ENCODE results near the gene FAM76A.
"Not testable (repeated sequence)": the region's sequence is repeated elsewhere in the genome, so short reads cannot be mapped to it uniquely, and the experiment has no call there.

Gene FAM76A

DNA sequence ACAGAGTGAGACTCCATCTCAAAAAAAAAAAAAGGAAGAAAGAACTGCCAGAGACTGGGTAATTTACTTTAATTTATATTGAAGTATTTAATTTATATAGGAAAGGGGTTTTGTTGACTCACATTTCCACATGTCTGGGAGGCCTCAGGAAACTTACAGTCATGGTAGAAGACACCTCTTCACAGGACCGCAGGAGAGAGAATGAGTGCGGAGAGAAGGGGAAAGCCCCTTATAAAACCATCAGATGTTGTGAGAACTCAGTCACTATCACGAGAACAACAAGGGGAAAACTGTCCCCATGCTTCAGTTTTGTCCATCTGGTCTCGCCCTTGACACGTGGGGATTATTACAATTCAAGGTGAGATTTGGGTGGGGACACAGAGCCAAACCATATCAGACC, 79.0 kb downstream of the FAM76A start:
- H3K4me3 ChIP-seq (ENCODE audit: low read length, poor library complexity, severe bottlenecking) = no peak overlapping the region
- H3K79me2 ChIP-seq (ENCODE audit: insufficient read depth, low read length) = no peaks in the 10 kb centered on the region
- no peak overlapping the region for H2AFZ ChIP-seq (ENCODE audit: low read length)
- no peak overlapping the region for H3K4me2 ChIP-seq (ENCODE audit: low read depth, low read length, poor library complexity, severe bottlenecking)
- H3K9ac ChIP-seq (ENCODE audit: low read depth, low read length, poor library complexity, severe bottlenecking) = no peak overlapping the region
- H3K36me3 ChIP-seq (ENCODE audit: insufficient read depth, low read length) = peaks cover 38% of the 10 kb centered on the region
- TF ChIP-seq EZH2phosphoT487 (IDR thresholded peaks at IDR 0.05; ENCODE audit: borderline replicate concordance) = no peak
- TF ChIP-seq, protein P1, sequence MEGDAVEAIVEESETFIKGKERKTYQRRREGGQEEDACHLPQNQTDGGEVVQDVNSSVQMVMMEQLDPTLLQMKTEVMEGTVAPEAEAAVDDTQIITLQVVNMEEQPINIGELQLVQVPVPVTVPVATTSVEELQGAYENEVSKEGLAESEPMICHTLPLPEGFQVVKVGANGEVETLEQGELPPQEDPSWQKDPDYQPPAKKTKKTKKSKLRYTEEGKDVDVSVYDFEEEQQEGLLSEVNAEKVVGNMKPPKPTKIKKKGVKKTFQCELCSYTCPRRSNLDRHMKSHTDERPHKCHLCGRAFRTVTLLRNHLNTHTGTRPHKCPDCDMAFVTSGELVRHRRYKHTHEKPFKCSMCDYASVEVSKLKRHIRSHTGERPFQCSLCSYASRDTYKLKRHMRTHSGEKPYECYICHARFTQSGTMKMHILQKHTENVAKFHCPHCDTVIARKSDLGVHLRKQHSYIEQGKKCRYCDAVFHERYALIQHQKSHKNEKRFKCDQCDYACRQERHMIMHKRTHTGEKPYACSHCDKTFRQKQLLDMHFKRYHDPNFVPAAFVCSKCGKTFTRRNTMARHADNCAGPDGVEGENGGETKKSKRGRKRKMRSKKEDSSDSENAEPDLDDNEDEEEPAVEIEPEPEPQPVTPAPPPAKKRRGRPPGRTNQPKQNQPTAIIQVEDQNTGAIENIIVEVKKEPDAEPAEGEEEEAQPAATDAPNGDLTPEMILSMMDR (conservative IDR thresholded peaks at IDR 0.05; ENCODE audit: low read length) = no peak
- H3K27me3 ChIP-seq (ENCODE audit: insufficient read depth, low read length, poor library complexity, severe bottlenecking) = no peaks in the 10 kb centered on the region
- no peaks in the 10 kb centered on the region for H4K20me1 ChIP-seq (ENCODE audit: insufficient read depth, low read length, poor library complexity, severe bottlenecking)
- H3K9me2 ChIP-seq (replicated peaks; ENCODE audit: low read depth, low read length) = no peaks in the 10 kb centered on the region
- no peaks in the 10 kb centered on the region for H3K4me1 ChIP-seq (ENCODE audit: insufficient read depth, low read length, poor library complexity, severe bottlenecking)
- no peaks in the 10 kb centered on the region for H3K9me3 ChIP-seq (ENCODE audit: insufficient read depth, low read depth, low read length)
- H3F3A ChIP-seq (ENCODE audit: low read depth) = no peaks in the 10 kb centered on the region

DNA sequence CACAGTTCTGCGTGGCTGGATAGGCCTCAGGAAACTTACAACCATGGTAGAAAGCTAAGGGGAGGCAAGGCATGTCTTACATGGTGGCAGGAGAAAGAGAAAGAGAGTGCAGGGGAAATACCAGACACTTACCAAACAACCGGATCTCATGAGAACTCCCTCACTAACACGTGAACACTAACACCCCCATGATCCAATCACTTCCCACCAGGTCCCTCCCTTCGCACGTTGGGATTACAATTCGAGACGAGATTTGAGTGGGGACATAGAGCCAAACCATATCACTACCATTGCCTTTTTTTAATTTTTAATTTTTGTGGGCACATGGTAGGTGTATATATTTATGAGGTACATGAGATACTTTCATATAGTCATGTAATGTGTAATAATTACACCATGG, 81.0 kb downstream of the FAM76A start:
- Histone ChIP-seq H3K9me2 (replicated peaks; ENCODE audit: low read depth, low read length) (no peaks in the 10 kb centered on the region), H3K9ac (ENCODE audit: low read depth, low read length, poor library complexity, severe bottlenecking) (no peak overlapping the region), H3K4me2 (ENCODE audit: low read depth, low read length, poor library complexity, severe bottlenecking) (no peak overlapping the region), H3K9me3 (ENCODE audit: insufficient read depth, low read depth, low read length) (no peaks in the 10 kb centered on the region), H4K20me1 (ENCODE audit: insufficient read depth, low read length, poor library complexity, severe bottlenecking) (no peaks in the 10 kb centered on the region), H3K4me1 (ENCODE audit: insufficient read depth, low read length, poor library complexity, severe bottlenecking) (no peaks in the 10 kb centered on the region), H3K36me3 (ENCODE audit: insufficient read depth, low read length) (peaks cover 25% of the 10 kb centered on the region), H3K79me2 (ENCODE audit: insufficient read depth, low read length) (no peaks in the 10 kb centered on the region), H2AFZ (ENCODE audit: low read length) (no peak overlapping the region), H3K4me3 (ENCODE audit: low read length, poor library complexity, severe bottlenecking) (no peak overlapping the region), H3F3A (ENCODE audit: low read depth) (no peaks in the 10 kb centered on the region), H3K27me3 (ENCODE audit: insufficient read depth, low read length, poor library complexity, severe bottlenecking) (no peaks in the 10 kb centered on the region)
- no peak for TF ChIP-seq EZH2phosphoT487 (IDR thresholded peaks at IDR 0.05; ENCODE audit: borderline replicate concordance)

DNA sequence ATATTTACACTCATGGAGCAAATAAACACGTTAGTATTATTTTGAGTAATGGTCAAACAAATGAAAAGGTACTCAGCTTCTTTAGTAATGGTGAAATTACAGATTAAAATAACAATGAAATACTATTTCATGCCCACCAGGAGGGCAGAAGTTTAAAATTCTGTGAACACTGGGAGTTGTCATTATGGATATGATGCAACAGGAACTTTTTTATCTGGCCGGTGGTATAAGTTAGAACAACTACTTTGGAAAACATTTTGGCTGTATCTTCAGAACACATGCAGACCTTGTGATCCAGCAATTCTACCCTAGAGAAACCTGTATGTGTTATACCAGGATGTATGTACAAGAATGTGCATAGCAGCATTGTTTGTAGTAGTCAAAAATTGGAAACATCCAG, 81.6 kb downstream of the FAM76A start:
- H4K20me1 ChIP-seq (ENCODE audit: insufficient read depth, low read length, poor library complexity, severe bottlenecking) = no peaks in the 10 kb centered on the region
- no peaks in the 10 kb centered on the region for H3K9me3 ChIP-seq (ENCODE audit: insufficient read depth, low read depth, low read length)
- H3K4me1 ChIP-seq (ENCODE audit: insufficient read depth, low read length, poor library complexity, severe bottlenecking) = no peaks in the 10 kb centered on the region
- H3K4me2 ChIP-seq (ENCODE audit: low read depth, low read length, poor library complexity, severe bottlenecking) = no peak overlapping the region
- no peak overlapping the region for H3K4me3 ChIP-seq (ENCODE audit: low read length, poor library complexity, severe bottlenecking)
- no peak for TF ChIP-seq EZH2phosphoT487 (IDR thresholded peaks at IDR 0.05; ENCODE audit: borderline replicate concordance)
- TF ChIP-seq, protein P1 (conservative IDR thresholded peaks at IDR 0.05; ENCODE audit: low read length) = no peak
- no peaks in the 10 kb centered on the region for H3K9me2 ChIP-seq (replicated peaks; ENCODE audit: low read depth, low read length)
- no peak overlapping the region for H3K9ac ChIP-seq (ENCODE audit: low read depth, low read length, poor library complexity, severe bottlenecking)
- H3K27me3 ChIP-seq (ENCODE audit: insufficient read depth, low read length, poor library complexity, severe bottlenecking) = no peaks in the 10 kb centered on the region
- H2AFZ ChIP-seq (ENCODE audit: low read length) = no peak overlapping the region
- no peaks in the 10 kb centered on the region for H3K79me2 ChIP-seq (ENCODE audit: insufficient read depth, low read length)
- peaks cover 19% of the 10 kb centered on the region for H3K36me3 ChIP-seq (ENCODE audit: insufficient read depth, low read length)
- H3F3A ChIP-seq (ENCODE audit: low read depth) = no peaks in the 10 kb centered on the region

DNA sequence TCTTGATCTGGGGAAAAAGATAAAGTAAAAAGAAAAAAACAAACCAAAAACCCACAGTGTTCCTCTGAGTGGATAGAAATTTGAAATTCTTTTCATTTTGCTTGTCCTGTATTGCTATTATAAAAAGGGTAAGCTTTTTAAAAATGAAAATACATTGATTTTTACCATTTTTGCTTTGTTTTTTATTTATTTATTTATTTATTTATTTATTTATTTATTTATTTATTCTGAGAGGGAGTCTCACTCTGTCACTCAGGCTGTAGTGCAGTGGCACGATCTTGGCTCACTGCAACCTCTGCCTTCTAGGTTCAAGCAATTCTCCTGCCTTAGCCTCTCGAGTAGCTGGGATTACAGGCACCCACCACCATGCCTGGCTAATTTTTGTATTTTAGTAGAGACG, 82.4 kb downstream of the FAM76A start:
- H3K9ac ChIP-seq (ENCODE audit: low read depth, low read length, poor library complexity, severe bottlenecking) = not testable (repeated sequence)
- peaks cover 14% of the 10 kb centered on the region for H3K36me3 ChIP-seq (ENCODE audit: insufficient read depth, low read length)

More for the DNA sequence above, 82.4 kb downstream of the FAM76A start:
- H3K9me2 ChIP-seq (replicated peaks; ENCODE audit: low read depth, low read length); H3K79me2 ChIP-seq (ENCODE audit: insufficient read depth, low read length); H3K27me3 ChIP-seq (ENCODE audit: insufficient read depth, low read length, poor library complexity, severe bottlenecking); H3K4me3 ChIP-seq (ENCODE audit: low read length, poor library complexity, severe bottlenecking); H3K9me3 ChIP-seq (ENCODE audit: insufficient read depth, low read depth, low read length); H3F3A ChIP-seq (ENCODE audit: low read depth); H2AFZ ChIP-seq (ENCODE audit: low read length); H3K4me1 ChIP-seq (ENCODE audit: insufficient read depth, low read length, poor library complexity, severe bottlenecking); H4K20me1 ChIP-seq (ENCODE audit: insufficient read depth, low read length, poor library complexity, severe bottlenecking); H3K4me2 ChIP-seq (ENCODE audit: low read depth, low read length, poor library complexity, severe bottlenecking): not testable (repeated sequence)

All from Loucy (cell line).